ENCODE measurements around the gene KLRF1. TPM values are rescaled to one million over a fixed set of nuclear protein-coding genes. Genes with fewer than 3 reads are reported as not detected.
"Not testable (repeated sequence)": the region's sequence is repeated elsewhere in the genome, so short reads cannot be mapped to it uniquely, and the experiment has no call there.

The KLRF1 gene
- total RNA-seq, 1 experiment from 2014 or later: not detected

- DNase-seq (ENCODE audit: low spot score): no peak
Observed at GRCh38 chr12:9869307-9870161, 42.3 kb downstream of the KLRF1 start, which contains the start of gene CLEC2B. Gene CLEC2B (minus strand): TSS chr12:9869354.

GRCh38 chr12:9870286-9870866 lies 43.1 kb downstream of the KLRF1 start:
- DNase-seq (ENCODE audit: low spot score): no peak

GRCh38 chr12:9872162-9872561 lies 44.9 kb downstream of the KLRF1 start:
- no peak for DNase-seq (ENCODE audit: low spot score)

GRCh38 chr12:9872742-9873141 lies 45.5 kb downstream of the KLRF1 start:
- no peak for DNase-seq (ENCODE audit: low spot score)

GRCh38 chr12:9876120-9876519 lies 48.8 kb downstream of the KLRF1 start:
- DNase-seq (ENCODE audit: low spot score): not testable (repeated sequence)

GRCh38 chr12:9880532-9881078 lies 53.3 kb downstream of the KLRF1 start:
- no peak for DNase-seq (ENCODE audit: low spot score)

GRCh38 chr12:9881246-9881645 lies 54.0 kb downstream of the KLRF1 start, which contains the start of gene KLRF2:
Gene KLRF2 (plus strand): TSS chr12:9881489. CDS start chr12:9881596, 107 bp downstream.
- DNase-seq (ENCODE audit: low spot score): no peak

- DNase-seq (ENCODE audit: low spot score): no peak
Observed at GRCh38 chr12:9881988-9882387, 54.7 kb downstream of the KLRF1 start.

GRCh38 chr12:9883175-9883574 lies 55.9 kb downstream of the KLRF1 start:
- DNase-seq (ENCODE audit: low spot score): no peak

GRCh38 chr12:9888665-9889273 lies 61.5 kb downstream of the KLRF1 start:
- no peak for DNase-seq (ENCODE audit: low spot score)

Other genes starting within 250 kb of the KLRF1 start
- gene KLRB1, start 219.6 kb upstream of the KLRF1 start, total RNA-seq (2014; rRNA removed; shearing (Covaris generic)): not detected in 2 replicates
- 0.03 and 0.37 TPM in 2 replicates for gene CLEC2D, start 157.8 kb upstream of the KLRF1 start, total RNA-seq (2014; rRNA removed; shearing (Covaris generic))
- gene CLECL1, start 94.4 kb upstream of the KLRF1 start, total RNA-seq (2014; rRNA removed; shearing (Covaris generic)): not detected in 2 replicates
- gene CD69, start 66.6 kb upstream of the KLRF1 start, total RNA-seq (2014; rRNA removed; shearing (Covaris generic)): not detected in 2 replicates
- gene CLEC2B, start 41.9 kb downstream of the KLRF1 start, total RNA-seq (2014; rRNA removed; shearing (Covaris generic)): not detected in 2 replicates
- not detected in 2 replicates for gene KLRF2, start 54.0 kb downstream of the KLRF1 start, total RNA-seq (2014; rRNA removed; shearing (Covaris generic))
- not detected in 2 replicates for gene CLEC2A, start 104.9 kb downstream of the KLRF1 start, total RNA-seq (2014; rRNA removed; shearing (Covaris generic))
- not detected in 2 replicates for gene CLEC12A, start 143.9 kb downstream of the KLRF1 start, total RNA-seq (2014; rRNA removed; shearing (Covaris generic))
- gene CLEC1B, start 171.6 kb downstream of the KLRF1 start, total RNA-seq (2014; rRNA removed; shearing (Covaris generic)): not detected in 2 replicates
- gene CLEC12B, start 183.1 kb downstream of the KLRF1 start, total RNA-seq (2014; rRNA removed; shearing (Covaris generic)): not detected in 2 replicates
- not detected in 2 replicates for gene CLEC9A, start 203.2 kb downstream of the KLRF1 start, total RNA-seq (2014; rRNA removed; shearing (Covaris generic))

All from HT-29 (cell line).